GM18861 (cell line): ENCODE measurements around the gene RORB.

ENCODE experiments used
- ATAC-seq: cut with Tn5 transposase; IDR thresholded peaks from one replicate; pipeline ENCODE4 v1.9.1; 2021; ENCODE audit not compliant: unreplicated experiment

The RORB gene

GRCh38 chr9:74496819-74497747 is at the start of gene RORB:
Gene RORB, plus strand, starts transcription at chr9:74497335. Its CDS starts 642 bp downstream, at chr9:74497977.
- peak; percentile 84 for ATAC-seq

DNA sequence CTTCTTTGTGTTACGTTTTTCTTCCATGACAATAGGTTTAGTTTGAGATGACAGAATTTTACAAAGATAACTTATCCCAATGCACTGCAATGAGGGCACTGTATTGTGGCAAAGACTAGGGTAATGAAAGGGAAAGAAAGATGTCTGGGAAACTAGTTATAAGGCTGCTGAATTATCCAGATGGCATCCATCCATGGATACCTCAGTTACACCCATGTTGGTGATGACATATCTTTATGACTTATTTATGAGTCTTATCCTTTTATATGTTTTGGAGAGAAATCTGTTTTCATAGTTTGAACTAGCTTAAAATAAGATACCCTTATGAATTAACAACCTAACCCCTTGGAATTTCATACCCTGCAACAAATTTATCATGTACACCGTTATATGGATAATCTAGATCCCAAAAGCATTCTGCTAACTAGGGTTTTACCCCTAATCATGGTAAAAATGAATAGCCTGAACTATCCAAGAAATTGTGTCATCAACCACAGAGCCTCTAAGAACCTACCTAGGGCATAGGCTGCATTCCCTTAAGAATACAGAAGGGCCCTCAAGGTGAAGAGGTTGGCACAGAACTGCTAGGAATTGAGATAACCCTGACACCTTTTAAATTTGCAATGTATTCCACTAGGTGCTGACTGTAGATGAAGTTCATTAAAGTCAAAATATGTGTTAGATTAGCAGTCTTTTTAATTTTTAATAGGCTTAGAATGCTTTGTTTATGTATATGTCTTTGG is 49.5 kb upstream of the RORB start:
- ATAC-seq: no peak

DNA sequence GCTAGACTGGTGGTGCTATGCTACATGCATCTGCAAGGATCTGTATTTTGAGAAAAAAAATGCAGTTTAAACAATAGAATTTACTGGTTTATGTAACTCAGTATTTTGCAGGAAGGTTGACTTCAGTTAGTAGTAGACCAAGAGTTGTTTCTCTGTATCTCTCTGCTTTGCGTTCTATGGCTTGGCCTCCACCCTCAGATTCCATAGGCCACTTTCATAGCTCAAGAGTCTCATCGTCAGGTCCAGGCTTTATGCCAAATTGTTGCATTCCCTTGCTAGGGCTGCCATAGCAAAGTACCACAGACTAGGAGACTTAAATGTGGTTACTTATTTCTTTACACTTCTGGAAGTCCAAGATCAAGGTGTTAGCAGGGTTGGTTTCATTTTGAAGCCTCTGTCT is 48.1 kb upstream of the RORB start:
- no peak for ATAC-seq

DNA sequence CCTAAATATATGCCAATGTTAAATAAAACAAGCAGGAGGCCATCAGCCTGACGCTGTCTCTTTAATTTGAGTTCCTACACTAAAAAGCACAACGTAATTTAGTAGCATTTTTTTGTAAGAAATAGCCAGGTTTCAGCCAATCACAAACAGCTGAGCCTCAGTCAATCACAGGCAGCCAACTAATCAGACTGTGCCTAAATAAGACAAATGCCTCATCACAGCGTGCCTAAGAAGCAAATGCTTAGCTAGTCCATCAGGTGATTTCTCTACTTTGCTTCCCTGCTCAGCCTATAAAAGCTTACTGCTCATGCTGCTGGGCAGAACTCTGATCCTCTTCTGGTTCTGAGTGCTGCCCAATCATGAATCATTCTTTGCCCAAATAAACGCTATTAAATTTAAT is 38.3 kb upstream of the RORB start:
- no peak for ATAC-seq

- ATAC-seq: no peak
These were observed 33.3 kb upstream of the RORB start for GRCh38 chr9:74463825-74464224.

DNA sequence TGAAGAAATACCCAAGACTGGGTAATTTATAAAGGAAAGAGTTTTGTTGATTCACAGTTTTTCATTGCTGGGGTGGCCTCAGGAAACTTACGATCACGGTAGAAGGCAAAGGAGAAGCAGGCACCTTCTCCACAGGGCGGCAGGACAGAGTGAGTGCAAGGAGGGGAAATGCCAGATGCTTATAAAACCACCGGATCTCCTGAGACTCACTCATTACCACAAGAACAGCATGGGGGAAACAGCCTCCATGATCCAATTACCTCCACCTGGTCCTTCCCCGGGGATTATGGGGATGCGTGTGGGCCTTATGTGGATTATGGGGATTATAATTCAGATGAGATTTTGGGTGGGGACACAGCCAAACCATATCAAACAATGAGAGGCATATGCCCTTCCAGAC is 18.5 kb upstream of the RORB start:
- no peak for ATAC-seq

DNA sequence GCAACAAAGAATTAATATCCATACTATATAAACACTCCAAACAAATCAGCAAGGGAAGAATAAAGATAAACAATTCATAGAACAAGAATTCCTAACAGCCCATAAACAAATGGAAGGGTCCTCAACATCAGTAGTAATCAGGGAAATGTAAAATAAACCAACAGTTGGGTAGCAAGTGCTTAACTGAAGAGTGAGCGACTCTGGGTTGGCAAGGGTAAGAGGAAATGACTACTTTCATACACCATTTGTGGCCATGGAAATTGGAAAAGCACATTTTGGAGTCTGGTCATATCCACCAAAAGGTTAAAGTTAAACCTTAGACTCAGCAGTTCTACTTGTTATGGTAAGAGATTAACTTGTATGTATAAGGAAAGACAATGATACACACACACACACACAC is 17.4 kb upstream of the RORB start:
- ATAC-seq: no peak

DNA sequence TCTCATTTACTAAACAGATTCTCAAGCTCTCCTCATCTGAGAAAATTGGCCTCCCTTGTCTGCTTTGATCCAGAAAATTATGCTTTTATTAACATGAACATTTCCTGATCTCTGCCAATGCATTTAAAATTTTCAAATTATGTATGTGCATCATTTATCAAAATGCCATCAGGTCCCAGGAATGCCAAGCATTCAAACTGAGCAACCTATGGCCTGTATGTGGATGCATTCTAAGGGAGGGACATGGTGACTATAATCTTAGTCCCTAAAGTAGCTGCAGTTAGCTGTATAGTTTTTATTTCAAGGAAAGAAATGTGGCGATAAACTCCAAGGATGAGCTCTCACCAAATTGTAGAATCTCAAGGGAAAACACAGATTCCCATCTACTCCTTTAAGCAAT is 9.7 kb upstream of the RORB start:
- no peak for ATAC-seq

GRCh38 chr9:74493512-74493911 is 3.6 kb upstream of the RORB start:
- ATAC-seq: no peak

- no peak for ATAC-seq
These were observed 2.6 kb upstream of the RORB start for GRCh38 chr9:74494490-74494889.

DNA sequence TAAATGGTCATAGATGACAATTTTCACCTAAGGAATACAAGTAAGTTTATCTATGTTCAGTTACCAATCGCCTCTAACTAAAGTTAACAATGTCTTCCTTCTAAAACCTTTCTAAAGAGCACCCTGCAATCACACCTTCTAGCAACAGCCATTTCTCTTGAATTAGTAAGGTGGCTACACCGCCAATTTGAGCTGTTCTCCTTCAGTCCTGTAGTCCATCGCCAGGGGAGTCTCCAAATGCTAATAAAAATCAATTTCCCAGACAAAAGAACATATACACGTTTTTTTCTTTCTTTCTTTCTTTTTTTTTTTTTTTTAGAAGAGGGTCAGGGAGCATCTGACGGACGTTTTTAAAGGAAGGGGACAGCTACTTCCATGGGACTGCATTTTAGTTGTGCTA is 729 bp upstream of the RORB start:
- ATAC-seq: no peak

GRCh38 chr9:74497748-74498620 is 849 bp downstream of the RORB start:
- no peak for ATAC-seq

GRCh38 chr9:74498621-74499095 is 1.5 kb downstream of the RORB start:
- ATAC-seq: no peak

GRCh38 chr9:74499111-74499601 is 2.0 kb downstream of the RORB start:
- no peak for ATAC-seq

DNA sequence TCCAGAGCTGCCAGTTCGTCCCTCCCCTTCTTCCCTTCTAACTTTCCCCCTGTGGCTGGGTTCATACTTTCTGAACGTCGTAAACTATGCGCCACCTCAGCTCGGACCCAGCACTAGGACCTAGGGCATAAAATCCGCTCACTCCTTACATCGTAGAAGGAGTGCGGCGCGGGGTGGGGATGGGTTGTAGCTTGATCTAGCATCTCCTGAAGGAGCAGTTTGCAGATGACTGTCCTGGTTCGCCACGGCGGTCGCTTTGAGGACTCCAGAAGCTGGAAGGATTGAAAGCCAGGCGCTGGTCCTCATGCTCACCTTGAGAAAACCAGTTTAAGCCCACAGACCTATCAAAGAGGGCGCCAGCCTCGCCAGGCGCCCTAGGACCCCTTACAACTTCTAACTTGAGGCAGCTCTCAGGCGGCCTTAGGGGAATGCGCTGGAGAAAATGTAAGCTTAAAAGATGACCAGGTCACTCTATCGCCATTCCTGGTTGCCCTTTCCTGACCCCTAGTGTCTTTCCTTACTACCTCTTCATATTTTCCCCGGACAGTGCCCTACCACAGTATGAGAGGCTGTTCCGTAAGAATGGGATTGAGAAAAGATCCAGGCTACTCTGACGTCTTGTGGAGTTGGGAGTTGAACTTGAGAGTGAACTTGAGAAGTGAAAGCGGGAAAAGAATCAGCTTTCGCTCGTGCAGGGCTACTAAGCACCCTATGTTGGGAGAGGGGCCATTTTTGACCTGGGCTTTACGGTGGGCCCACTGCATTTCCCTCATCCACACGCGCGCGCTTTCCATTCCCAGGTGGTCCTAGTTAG is 2.8 kb downstream of the RORB start:
- no peak for ATAC-seq

DNA sequence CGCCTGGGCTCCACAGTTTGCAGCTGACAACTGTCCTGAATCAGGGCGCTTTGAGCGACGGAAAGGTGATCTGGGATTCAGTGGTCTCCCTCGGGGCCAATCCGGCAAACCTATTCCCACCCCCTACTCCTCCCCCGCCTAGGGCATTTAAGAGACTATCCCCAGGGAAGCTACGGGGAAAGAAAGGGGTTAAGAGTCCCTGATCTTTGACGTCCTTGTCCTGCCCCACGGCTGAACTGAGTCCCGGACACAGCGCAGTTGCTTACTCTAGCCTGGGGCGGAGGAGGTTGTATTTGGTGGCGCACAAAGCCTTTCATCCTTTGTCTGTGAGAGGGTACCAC is 3.4 kb downstream of the RORB start:
- ATAC-seq: no peak

GRCh38 chr9:74501570-74501969 is 4.4 kb downstream of the RORB start:
- ATAC-seq: no peak

DNA sequence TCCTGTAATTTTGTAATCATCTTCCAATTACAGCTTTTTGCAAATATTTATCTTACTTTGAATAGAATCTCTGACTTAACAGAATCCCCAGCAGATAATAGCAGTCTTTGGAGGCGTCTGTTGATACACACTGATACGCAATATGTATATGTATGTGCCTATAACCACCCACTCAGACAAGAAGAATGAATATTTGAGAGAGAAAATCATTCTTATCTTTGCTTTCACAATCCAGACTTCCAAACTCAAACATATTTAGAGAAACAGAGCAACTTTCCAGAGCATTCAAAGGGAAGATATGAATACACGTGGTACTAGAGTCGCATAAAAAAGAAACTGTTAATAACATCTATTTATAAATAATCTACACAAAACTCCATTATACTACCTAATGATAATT is 6.1 kb downstream of the RORB start:
- no peak for ATAC-seq

DNA sequence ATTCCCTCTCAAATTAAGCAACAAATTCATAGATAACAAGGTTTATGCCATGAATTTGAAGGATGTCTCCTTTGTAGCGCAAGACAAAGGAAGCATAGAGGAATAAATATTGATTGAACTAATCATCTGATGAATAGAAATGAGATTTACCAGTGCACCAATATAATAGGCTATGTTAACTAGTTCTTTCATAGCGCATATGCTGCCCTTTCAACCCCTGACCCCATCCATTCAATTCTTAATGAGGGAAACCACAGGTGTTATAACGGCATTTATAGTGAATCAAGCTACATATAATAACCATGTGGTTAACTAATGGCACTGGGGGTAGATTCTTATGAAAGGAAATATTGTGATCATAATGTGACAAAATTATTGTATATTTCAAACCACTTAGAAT is 6.5 kb downstream of the RORB start:
- ATAC-seq: no peak

- no peak for ATAC-seq
These were observed 14.2 kb downstream of the RORB start for GRCh38 chr9:74511333-74511732.
